Stimulated activated CD8-positive, alpha-beta memory T cell treated with anti-CD3 and anti-CD28 coated beads, Interleukin-12 subunit alpha, Interleukin-12 subunit beta, amount 100 ng/mL, for 24 hours (primary cell): ENCODE results near the gene CDK17.
"Not testable (repeated sequence)": the region's sequence is repeated elsewhere in the genome, so short reads cannot be mapped to it uniquely, and the experiment has no call there.

ENCODE experiments used
- DNase-seq: peaks from one replicate; pipeline ENCODE4 v3.0.0-alpha.2; 2020; ENCODE audit errors: extremely low read depth

The CDK17 gene

DNA sequence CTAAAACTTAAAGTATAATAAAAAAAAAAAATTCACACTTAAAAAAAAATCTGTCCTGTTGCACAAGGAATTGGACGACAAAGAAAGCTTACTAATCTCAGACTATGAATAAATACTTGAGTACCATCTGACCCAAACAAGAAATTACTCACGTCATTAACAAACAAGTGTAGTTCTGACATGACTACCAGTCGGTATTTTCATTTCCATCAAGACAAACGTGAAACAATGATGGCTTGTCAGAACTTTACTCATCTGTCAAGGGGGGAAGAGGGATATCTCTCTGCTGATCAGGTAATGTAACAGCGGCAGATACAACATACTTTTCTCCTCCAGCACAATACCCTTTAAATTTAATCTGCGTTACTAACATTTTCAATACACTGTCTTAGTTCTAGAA, 78.3 kb downstream of the CDK17 start:
- DNase-seq = no peak

DNA sequence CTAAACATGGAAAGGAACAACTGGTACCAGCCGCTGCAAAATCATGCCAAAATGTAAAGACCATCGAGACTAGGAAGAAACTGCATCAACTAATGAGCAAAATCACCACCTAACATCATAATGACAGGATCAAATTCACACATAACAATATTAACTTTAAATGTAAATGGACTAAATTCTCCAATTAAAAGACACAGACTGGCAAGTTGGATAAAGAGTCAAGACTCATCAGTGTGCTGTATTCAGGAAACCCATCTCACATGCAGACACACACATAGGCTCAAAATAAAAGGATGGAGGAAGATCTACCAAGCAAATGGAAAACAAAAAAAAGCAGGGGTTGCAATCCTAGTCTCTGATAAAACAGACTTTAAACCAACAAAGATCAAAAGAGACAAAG, 82.4 kb downstream of the CDK17 start:
- not testable (repeated sequence) for DNase-seq

DNA sequence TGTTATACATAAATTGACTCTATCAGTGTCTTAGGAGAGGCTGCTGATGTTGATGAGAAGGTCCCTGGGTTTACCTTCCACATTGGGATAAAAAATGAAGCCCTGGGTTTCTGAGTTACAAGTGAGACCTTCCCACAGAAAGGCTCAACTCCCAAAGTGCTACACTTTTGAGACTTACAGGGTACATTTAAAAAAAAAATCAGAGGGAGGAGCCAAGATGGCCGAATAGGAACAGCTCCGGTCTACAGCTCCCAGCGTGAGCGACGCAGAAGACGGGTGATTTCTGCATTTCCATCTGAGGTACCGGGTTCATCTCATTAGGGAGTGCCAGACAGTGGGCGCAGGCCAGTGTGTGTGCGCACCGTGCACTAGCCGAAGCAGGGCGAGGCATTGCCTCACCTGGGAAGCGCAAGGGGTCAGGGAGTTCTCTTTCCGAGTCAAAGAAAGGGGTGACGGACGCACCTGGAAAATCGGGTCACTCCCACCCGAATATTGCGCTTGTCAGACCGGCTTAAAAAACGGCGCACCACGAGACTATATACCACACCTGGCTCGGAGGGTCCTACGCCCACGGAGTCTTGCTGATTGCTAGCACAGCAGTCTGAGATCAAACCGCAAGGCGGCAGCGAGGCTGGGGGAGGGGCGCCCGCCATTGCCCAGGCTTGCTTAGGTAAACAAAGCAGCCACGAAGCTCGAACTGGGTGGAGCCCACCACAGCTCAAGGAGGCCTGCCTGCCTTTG, 84.3 kb downstream of the CDK17 start:
- DNase-seq = not testable (repeated sequence)

DNA sequence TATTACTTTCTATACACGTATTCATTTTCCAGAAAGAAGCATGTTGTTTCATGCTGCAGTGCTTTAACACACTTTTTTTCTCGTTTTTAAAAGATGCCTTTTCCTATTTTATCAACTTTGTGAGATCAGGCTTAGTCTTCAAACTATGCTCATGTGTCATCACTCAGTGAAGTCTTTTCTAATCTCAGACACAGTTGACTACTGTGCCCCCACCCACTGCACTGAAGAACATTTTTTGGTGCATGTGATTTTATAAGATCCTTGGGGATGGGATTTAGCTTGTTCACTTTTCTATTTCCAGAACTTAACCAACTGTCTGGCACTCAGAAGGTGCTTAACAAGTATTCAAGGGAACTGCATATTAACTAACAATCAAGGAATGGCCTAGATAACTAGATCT, 85.5 kb downstream of the CDK17 start:
- no peak for DNase-seq

DNA sequence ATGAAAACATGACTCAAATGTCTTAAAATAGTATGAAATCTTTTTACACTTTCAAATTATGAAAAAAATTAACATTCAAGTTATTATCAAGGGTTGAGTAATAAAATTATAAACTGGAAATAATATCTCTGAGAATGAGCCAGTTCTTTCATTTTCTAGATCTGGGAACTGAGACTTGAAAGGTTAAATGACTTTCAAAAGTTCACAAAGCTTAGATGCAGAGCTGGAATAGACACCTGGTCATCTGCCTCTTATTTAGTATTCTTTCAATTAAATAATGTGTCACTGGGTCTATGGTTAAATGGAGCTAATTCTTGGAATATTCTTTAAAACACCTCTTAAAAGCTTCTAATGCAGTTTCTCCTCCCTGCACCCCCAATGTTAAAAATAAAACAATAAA, 86.6 kb downstream of the CDK17 start:
- no peak for DNase-seq

DNA sequence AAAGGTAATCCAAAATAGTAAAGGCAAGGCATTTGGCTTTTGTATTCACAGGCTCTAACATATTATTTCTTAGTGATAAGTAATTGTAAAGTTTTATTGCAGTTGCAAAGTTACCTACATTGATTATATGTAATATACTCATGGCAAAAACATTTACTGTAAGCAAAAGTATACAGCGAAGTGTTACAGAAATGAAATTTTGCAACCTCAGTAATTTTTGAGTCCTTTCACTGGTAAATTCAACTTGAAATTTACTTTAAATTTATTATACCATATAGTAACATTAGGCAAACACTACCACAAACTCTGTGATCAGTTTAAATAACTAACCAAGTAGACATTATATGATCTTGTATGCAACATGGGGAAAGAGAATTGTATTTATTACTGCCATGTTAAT, 89.0 kb downstream of the CDK17 start:
- no peak for DNase-seq

DNA sequence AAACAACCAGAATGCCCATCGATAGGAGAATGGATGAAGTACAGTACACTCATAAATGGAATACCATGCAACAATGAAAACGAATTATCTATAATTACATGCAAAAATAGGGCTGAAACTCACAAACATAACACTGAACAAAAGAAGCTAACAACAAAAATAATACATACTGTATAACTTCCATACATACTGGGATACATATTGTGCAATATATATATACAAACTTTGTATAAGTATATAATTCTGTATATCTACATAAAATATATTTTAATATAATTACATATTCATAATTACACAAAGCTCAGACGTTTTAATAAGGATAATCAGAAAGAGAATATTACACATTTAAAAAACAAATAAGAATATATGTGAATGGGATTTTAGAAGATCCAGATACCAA, 90.2 kb downstream of the CDK17 start:
- no peak for DNase-seq

DNA sequence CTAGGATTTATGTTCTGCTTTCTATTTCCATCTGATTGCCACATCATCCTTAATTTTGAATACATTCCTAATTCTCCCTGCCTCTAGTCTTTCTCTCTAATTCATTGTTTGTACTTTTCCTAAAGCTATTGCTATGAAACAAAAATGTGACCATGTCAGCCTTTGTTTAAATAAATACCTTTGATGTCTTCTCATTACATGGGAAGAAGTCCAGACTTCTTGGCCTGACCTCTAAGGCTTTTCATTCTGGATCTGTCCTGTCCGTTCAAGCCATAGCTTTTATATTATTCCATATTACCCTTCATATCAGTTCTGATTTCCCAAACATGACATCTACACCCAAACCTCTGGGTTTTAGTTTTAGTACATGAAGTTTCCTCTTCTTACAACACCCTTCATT, 91.4 kb downstream of the CDK17 start:
- no peak for DNase-seq

DNA sequence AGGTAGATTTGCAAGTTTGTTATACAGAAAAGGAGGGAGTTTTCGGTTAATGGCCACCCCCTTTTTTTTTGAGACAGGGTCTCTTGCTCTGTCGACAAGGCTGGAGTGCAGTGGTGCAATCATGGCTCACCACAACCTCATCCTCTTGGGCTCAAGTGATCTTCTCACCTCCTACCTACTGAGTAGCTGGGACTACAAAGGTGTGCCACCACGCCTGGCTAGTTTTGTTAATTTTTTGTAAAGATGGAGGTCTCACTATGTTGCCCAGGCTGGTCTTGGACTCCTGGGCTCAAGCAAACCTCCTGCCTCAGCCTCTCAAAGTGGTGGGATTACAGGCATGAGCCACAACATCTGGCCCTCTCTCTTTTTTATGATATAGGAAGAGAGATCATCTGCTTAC, 94.6 kb downstream of the CDK17 start:
- DNase-seq = no peak

DNA sequence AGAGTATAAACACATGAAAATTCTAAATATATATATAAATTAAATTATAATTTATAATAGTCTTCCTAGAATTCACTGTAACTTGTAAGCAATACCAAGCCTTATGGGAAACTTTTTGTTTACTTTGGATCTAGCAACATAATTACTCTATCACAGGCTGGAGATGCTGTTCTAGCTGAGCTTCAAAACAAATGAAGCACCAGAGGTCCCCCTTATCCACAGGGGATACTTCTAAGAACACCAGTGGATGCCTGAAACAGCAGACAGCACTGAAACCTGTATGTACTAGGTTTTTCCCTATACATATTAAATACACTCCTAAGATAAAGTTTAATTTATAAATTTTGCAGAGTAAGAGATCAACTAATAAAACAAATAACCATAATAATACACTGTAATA, 96.6 kb downstream of the CDK17 start:
- no peak for DNase-seq

DNA sequence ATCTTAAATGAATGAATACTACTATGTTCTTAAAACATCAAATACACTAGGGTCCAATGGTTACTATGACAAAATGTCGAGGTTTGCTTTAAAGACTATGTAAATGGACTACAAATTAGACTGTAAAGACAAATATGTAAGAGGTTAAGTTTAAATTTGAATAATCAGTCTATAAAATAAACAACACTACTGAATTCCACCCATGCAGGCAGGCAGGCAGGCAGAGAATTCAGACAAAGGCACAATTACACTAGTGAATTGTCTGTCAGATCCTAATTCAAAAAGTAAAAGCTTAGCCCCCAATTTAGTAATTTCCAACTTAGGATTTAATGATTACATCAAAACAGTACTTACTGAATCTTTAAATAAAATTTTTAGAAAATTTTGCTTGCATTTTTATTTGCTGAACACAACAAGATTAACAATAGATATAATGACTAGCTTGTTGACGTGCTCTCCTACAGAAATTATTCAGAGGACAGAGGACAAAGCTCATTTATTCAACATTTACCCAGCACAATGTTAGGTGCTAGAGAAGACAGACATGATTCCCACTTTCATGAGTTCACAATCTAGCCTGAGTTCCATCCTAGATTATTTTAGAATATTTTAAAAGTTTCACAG, 97.4 kb downstream of the CDK17 start:
- DNase-seq = no peak

DNA sequence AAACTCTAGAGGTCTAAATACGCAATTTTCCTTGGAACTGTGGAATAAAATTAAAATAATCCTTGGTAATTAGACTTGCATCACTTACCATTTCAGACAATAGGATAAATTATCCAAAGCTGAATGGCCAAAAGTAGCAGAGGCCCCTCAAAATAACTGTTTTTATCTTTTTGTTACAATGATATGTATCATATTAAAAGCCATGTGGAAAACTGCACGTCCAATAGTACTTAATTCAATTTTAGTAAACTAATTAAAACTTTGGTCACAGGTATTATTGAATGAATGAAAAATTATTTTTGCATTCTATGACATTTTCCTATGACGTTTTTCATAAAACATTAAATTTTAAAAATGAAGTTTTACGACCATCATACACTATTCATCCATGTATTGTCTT, 98.5 kb downstream of the CDK17 start:
- no peak for DNase-seq

DNA sequence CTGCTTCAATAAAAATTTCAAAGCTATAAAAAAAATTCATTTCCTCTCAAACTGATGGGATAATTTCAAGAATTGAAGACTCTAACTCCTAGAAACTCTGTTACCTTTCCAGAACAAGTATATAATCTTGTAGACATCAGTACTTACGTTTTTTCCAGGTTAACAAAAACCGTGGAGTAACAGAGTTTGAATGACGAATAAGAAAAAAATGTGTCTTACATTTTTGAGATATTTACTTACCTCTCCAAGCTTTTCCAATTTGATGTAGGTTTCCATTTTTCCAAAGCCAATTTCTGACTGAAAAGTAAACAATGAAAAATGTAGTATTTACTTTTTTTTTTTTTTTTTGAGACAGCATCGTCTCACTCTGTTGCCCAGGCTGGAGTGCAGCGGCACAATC, 100.2 kb downstream of the CDK17 start:
- no peak for DNase-seq

DNA sequence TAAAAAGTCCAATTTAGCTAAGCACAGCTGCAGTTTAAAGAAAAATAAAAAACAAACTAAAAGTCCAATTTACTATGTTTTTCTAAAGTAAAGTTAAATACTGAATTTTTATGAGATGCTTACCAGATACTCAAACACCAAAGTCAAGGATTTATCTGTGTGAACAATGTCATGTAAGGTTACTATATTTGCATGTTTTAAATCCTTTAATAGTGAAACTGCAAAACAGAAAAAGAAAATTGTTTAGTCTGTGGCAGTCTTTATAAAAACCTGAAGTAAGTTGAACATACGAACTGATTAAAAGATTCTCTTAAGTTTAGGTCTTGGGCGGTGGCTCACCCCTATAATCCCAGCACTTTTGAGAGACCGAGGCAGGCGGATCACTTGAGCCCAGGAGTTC, 102.7 kb downstream of the CDK17 start:
- DNase-seq = no peak

DNA sequence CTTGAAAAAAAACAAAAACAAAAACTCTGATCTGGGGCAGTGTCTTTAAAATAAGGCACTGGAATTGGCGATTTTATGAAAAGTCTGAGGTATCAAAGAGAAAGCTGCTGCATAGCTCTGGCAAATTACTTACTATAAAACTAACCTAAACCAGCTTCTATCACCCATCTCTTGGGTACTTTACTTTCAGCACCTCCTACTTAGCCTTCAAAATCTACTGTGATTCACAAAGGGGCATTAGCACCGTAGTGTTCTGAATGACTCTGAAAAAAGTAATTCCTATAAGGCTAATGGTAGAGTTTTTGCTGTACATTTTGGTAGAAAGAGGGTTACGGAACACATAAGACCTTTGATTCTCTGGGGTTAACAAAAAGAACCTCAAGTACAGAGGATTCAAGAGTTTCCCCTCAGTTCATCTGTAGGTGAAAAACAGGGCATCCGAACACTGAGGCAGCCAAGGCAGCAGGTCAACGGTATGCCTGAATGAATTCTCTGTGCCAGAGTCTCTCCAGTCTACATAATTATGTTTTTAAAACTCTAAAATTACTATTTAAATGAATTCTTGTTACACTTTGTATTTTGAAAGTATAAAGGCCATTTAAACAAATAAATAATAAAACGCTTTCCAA, 104.6 kb downstream of the CDK17 start:
- no peak for DNase-seq

DNA sequence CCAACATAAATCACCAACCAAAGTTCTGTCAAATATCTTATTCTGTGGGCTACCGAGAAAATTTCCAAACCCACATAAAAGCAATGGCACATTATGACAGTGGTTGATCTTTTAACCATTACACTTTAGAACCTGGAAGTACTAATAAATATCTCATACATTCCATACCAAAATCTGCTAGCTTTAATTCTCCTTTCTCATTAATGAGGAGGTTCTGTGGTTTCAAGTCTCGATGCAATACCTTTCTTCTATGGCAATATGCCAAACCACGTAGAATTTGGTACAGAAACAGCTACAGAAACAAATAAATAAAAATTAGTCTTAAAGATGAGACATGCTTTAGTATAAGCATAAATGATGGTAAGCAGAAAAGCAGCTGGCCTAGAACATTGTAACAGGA, 105.4 kb downstream of the CDK17 start:
- DNase-seq = no peak

DNA sequence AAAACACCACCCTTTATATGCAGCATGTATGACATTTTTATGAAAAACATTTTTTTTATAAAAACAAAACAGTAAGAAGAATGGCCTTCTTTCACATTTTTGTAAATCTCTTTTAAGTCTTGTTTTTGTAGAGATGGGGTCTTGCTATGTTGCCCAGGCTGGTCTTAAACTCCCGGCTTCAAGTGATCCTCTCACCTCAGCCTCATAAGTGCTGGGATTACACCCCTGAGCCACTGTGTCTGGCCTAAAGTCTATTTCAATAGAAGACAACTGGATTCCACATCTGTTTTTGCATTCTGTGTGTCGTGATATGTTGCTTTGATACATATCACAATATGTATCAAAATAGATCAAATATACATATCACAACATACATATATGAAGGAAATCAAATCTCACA, 107.1 kb downstream of the CDK17 start:
- DNase-seq = no peak

DNA sequence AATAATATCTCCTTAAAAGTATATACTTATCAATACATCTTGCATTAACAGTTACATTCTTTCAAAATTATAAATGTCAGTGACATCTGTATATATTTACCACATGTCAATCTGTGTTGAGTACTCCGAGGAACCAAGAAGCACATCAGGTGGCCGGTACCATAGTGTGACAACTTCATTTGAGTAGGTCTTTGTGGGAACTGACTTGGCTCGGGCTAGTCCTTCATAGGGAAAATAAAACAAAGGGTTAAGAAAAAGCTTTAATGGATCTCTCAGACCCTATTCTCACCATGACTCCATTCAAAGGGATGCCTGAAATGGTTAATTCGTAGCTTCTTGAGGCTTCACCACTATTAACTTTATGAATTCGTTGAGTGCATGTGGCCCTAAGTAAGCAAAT, 111.2 kb downstream of the CDK17 start:
- no peak for DNase-seq

DNA sequence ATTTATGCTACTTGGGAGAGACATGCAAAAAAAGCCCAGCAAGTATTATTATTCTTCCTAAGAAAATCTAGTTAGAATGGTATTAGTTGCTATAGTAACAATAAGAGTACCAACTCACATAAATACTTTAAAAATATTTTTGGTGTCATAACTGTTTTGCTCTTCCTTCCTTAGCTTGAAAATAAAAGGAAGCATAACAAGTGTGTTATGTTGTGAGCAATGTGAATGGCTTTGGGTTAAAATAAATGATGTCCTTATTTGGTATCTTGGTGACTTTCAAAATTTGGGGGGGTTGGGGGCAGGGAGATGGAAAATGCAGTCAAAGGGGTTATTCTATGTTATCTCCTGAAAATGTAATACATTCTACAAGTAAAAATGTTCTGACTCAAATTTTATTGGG, 115.1 kb downstream of the CDK17 start:
- DNase-seq = no peak

DNA sequence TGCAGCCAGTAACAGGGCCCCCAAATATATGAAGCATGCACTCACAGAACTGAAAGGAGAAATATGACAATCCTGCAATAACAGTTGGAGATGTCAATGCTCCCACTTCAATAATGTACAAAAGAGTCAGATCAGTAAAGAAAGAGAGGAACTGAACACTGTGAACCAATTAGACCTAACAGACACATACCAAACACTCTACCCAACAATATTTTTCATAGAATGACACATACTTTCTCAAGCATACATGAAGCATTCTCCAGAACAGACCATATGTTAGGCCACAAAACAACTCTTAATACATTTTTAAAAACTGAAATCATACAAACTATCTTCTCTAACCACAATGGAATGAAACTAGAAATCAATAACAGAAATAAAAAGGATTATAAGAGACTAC, 125.9 kb downstream of the CDK17 start:
- DNase-seq = no peak

DNA sequence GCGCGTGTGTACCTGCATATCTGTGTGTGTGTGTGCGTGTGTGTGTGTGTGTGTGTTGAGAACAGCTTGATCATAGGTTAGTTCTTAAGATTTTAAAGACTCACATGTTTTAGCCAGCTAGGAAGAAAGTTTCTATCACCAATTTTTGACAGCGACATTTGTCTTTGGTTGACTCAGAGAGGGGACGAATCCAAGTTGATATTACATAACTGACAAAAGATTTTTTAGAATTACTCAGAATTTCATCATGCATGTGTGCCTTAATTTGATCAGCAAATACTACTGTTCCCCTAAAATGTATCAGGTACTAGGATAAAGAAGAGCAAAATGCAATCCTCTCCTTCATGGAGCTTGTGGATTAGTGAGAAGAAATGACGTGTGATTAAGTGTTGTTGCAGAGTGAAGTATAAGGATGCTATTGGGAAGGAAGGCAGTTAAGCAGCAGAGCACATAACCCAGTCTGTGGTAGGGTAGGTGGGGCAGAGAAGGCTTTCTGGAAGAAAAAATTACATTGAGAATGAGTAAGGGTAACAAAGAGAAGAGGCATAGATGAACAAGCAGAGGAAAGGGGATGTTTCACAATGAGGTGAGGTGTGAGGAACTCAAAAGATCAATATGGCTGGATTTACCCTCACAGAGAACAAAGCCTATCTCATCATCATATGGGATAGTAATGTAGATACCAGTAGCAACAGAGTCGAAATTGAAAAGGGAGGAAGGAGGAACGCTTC, 128.6 kb downstream of the CDK17 start:
- DNase-seq = no peak

DNA sequence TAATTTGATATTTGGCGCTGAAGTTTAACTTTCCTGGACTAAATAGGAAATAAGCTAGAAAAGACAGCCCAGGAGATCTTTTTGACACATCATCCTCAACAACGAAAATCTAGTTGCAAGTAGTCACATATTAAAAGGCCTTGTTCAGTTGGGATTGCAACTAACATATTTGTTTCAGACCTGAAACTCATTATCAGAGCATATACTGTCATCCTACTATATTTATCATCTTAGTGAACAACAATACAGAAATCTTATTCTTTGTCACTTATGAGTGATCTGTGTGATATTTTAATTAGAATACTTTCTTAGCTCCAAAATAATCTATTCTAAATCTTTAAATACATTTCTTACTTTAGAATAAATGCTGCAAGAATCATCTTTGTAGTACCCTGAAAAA, 134.0 kb downstream of the CDK17 start:
- no peak for DNase-seq

DNA sequence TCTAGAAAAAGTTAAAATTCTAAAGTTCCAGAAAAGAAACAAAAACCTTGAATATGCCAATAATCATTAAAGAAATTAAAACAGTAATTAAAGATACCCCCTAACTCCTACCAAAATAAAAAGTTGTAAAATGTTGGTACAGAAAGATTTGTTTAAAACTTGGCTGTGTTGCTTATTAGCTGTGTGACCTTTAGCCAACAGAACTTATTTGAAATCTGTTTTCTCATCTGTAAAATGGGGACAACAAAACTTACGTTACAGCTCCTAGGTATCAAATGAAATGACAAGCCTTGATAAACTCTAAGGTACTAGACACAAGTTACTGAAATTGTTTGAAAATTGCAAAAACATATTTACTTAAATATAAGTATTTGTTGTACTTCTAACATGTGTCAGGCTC, 134.4 kb downstream of the CDK17 start:
- no peak for DNase-seq
